ENCODE measurements around the gene PCDHA1.

DNA sequence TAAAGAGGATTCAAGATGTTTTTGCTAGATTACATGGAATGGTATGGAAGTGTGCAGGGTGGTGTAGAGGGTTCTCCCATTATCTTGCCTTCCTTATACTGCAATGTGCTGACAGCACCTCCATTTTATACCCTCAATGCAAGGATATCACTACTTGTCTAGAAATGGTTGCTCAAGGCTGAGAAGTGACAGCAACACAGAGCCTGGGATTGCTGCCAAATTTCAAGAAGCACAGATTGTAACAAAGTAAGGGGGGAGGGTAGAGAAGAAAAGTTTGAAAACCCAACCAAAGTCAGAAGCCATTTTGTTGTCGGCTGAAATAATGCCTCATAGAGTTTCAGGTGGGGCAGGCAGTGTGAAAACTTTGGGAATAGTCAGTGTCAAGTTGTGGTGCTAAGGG lies 210.1 kb downstream of the PCDHA1 start:
- TF ChIP-seq ZNF565 (CRISPR knock-in tag; conservative IDR thresholded peaks at IDR 0.05; ENCODE audit: low read depth) (no peak), BACH2 (CRISPR knock-in tag; IDR thresholded peaks at IDR 0.05; ENCODE audit: borderline replicate concordance) (no peak), PATZ1 (CRISPR knock-in tag; IDR thresholded peaks at IDR 0.05; ENCODE audit: borderline replicate concordance) (no peak), ISL1 (CRISPR knock-in tag; IDR thresholded peaks at IDR 0.05) (0 out of 2 replicates have a peak, but pooled peaks have one; percentile 6), RARB (CRISPR knock-in tag; IDR thresholded peaks at IDR 0.05) (no peak), SNAI2 (CRISPR knock-in tag; IDR thresholded peaks at IDR 0.05) (no peak), TCF4 (CRISPR knock-in tag; IDR thresholded peaks at IDR 0.05; ENCODE audit: borderline replicate concordance) (no peak), ARNTL (CRISPR knock-in tag; IDR thresholded peaks at IDR 0.05; ENCODE audit: borderline replicate concordance, low read depth) (no peak), ZFP30 (CRISPR knock-in tag; IDR thresholded peaks at IDR 0.05) (no peak), PPARA (CRISPR knock-in tag; IDR thresholded peaks at IDR 0.05; ENCODE audit: borderline replicate concordance) (no peak), ZNF70 (CRISPR knock-in tag; IDR thresholded peaks at IDR 0.05) (no peak), OSR1 (CRISPR knock-in tag; IDR thresholded peaks at IDR 0.05) (no peak)
- TF ChIP-seq, protein P1, sequence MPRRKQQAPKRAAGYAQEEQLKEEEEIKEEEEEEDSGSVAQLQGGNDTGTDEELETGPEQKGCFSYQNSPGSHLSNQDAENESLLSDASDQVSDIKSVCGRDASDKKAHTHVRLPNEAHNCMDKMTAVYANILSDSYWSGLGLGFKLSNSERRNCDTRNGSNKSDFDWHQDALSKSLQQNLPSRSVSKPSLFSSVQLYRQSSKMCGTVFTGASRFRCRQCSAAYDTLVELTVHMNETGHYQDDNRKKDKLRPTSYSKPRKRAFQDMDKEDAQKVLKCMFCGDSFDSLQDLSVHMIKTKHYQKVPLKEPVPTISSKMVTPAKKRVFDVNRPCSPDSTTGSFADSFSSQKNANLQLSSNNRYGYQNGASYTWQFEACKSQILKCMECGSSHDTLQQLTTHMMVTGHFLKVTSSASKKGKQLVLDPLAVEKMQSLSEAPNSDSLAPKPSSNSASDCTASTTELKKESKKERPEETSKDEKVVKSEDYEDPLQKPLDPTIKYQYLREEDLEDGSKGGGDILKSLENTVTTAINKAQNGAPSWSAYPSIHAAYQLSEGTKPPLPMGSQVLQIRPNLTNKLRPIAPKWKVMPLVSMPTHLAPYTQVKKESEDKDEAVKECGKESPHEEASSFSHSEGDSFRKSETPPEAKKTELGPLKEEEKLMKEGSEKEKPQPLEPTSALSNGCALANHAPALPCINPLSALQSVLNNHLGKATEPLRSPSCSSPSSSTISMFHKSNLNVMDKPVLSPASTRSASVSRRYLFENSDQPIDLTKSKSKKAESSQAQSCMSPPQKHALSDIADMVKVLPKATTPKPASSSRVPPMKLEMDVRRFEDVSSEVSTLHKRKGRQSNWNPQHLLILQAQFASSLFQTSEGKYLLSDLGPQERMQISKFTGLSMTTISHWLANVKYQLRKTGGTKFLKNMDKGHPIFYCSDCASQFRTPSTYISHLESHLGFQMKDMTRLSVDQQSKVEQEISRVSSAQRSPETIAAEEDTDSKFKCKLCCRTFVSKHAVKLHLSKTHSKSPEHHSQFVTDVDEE (CRISPR knock-in tag; IDR thresholded peaks at IDR 0.05), result no peak
- TF ChIP-seq, protein P2, sequence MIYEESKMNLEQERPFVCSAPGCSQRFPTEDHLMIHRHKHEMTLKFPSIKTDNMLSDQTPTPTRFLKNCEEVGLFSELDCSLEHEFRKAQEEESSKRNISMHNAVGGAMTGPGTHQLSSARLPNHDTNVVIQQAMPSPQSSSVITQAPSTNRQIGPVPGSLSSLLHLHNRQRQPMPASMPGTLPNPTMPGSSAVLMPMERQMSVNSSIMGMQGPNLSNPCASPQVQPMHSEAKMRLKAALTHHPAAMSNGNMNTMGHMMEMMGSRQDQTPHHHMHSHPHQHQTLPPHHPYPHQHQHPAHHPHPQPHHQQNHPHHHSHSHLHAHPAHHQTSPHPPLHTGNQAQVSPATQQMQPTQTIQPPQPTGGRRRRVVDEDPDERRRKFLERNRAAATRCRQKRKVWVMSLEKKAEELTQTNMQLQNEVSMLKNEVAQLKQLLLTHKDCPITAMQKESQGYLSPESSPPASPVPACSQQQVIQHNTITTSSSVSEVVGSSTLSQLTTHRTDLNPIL (CRISPR knock-in tag; IDR thresholded peaks at IDR 0.05; ENCODE audit: low read depth), result no peak

Data from SK-N-SH treated with all-trans-retinoic acid at 6 μM for 48 hours (cell line).